CD4-positive, alpha-beta T cell treated with Interleukin-10 for 1 hour (primary cell): ENCODE measurements around the gene PHF2.

Experiments used
- DNase-seq: peaks from one replicate; pipeline ENCODE4 v3.0.0-alpha.2; 2020

Gene PHF2

GRCh38 chr9:93682155-93682968 lies 106.0 kb downstream of the PHF2 start:
- peak; percentile 54 for DNase-seq

- DNase-seq = no peak
Observed at GRCh38 chr9:93683331-93684134, 107.1 kb downstream of the PHF2 start.

GRCh38 chr9:93684161-93684765 lies 107.9 kb downstream of the PHF2 start:
- DNase-seq = no peak

GRCh38 chr9:93684806-93685543 lies 108.6 kb downstream of the PHF2 start:
- DNase-seq = no peak

- DNase-seq = no peak
Observed at GRCh38 chr9:93686127-93686879, 109.9 kb downstream of the PHF2 start.

GRCh38 chr9:93686880-93687236 lies 110.5 kb downstream of the PHF2 start:
- DNase-seq = no peak

GRCh38 chr9:93690618-93691017 lies 114.2 kb downstream of the PHF2 start:
- DNase-seq = no peak

GRCh38 chr9:93693129-93693528 lies 116.7 kb downstream of the PHF2 start:
- DNase-seq = no peak

- no peak for DNase-seq
Observed at GRCh38 chr9:93697352-93698139, 121.2 kb downstream of the PHF2 start.

GRCh38 chr9:93698140-93698908 lies 121.9 kb downstream of the PHF2 start:
- no peak for DNase-seq

GRCh38 chr9:93699650-93700049 lies 123.3 kb downstream of the PHF2 start:
- no peak for DNase-seq

- no peak for DNase-seq
Observed at GRCh38 chr9:93701494-93702218, 125.3 kb downstream of the PHF2 start.

GRCh38 chr9:93702261-93702660 lies 125.9 kb downstream of the PHF2 start:
- no peak for DNase-seq

- no peak for DNase-seq
Observed at GRCh38 chr9:93708289-93708986, 132.1 kb downstream of the PHF2 start.

GRCh38 chr9:93708987-93709302 lies 132.6 kb downstream of the PHF2 start:
- no peak for DNase-seq

- DNase-seq = no peak
Observed at GRCh38 chr9:93709600-93710369, 133.4 kb downstream of the PHF2 start.

- DNase-seq = no peak
Observed at GRCh38 chr9:93710370-93710723, 134.0 kb downstream of the PHF2 start.

GRCh38 chr9:93711002-93711401 lies 134.6 kb downstream of the PHF2 start:
- no peak for DNase-seq

GRCh38 chr9:93712896-93713295 lies 136.5 kb downstream of the PHF2 start:
- DNase-seq = no peak
